Gastrocnemius medialis (tissue), 4 donors: Measurements from ENCODE around the gene PDLIM3.

Experiments used
- CTCF ChIP-seq, 5 experiments: fragments of 450-650 bp in 3 of 5; fragments of 200-600 bp in 2 of 5; sonication (generic) in 2 of 5; IDR thresholded peaks in 4 of 5; conservative IDR thresholded peaks in 1 of 5; 1 replicate in 4 of 5; 2 replicates in 1 of 5; pipeline ENCODE4 v1.5.1; 2016 to 2019; ENCODE audit warnings: antibody characterized with exemption in 5 of 5, mild to moderate bottlenecking in 3 of 5, moderate library complexity in 3 of 5
- POLR2A ChIP-seq, 2 donors: fragments of 450-650 bp; IDR thresholded peaks; one replicate each; pipeline ENCODE4 v1.6.1; 2017; ENCODE audit warnings: antibody characterized with exemption in 2 of 2, mild to moderate bottlenecking in 2 of 2, moderate library complexity in 2 of 2

GRCh38 chr4:185566972-185567371 is 31.7 kb upstream of the PDLIM3 start:
- no peak for TF ChIP-seq POLR2A (IDR thresholded peaks at IDR 0.05)
- TF ChIP-seq CTCF (IDR thresholded peaks at IDR 0.05 in 4 of 5, conservative IDR thresholded peaks at IDR 0.05 in 1 of 5), result no peak
